Activated CD4-positive, alpha-beta T cell treated with anti-CD3 and anti-CD28 coated beads, Interleukin-2, amount 10 ng/mL, durations not matched to agents 24 days and 14 days (primary cell): ENCODE data around the gene STAMBP. TPM values are rescaled to one million over a fixed set of nuclear protein-coding genes. Genes with fewer than 3 reads are reported as not detected.
A peak's percentile ranks its signal among the peaks of the same experiment; 100 is the strongest.

Experiments used
- DNase-seq: peaks from one replicate; pipeline ENCODE4 v3.0.0; 2022
- H3K27ac Mint-ChIP-seq: one replicate; pipeline ENCODE4 v1.8.0; 2022; ENCODE audit warnings: mild to moderate bottlenecking, mixed read lengths
- H3K27me3 Mint-ChIP-seq: one replicate; pipeline ENCODE4 v1.8.0; 2022; ENCODE audit warnings: mixed read lengths
- H3K36me3 Mint-ChIP-seq: one replicate; pipeline ENCODE4 v1.8.0; 2022; ENCODE audit warnings: low read depth, mild to moderate bottlenecking, mixed read lengths
- H3K4me1 Mint-ChIP-seq: one replicate; pipeline ENCODE4 v1.8.0; 2021; ENCODE audit warnings: mixed read lengths
- H3K4me3 Mint-ChIP-seq: one replicate; pipeline ENCODE4 v1.8.0; 2022; ENCODE audit warnings: mild to moderate bottlenecking, moderate library complexity, mixed read lengths
- H3K9me3 Mint-ChIP-seq: one replicate; pipeline ENCODE4 v1.8.0; 2021; ENCODE audit warnings: mixed read lengths
- intact Hi-C: fragments of 100-400 bp; cut with micrococcal nuclease; formaldehyde crosslinking; loops from one replicate; pipeline ENCODE4 v1.15.1; 2023
- total RNA-seq: library from RNA; stranded (reverse); gene quantifications from 2 replicates; pipeline ENCODE4 v1.2.3, GENCODE V29; 2022

STAMBP gene
- total RNA-seq, 1 donor from 2014 or later = 59.9 TPM

DNA sequence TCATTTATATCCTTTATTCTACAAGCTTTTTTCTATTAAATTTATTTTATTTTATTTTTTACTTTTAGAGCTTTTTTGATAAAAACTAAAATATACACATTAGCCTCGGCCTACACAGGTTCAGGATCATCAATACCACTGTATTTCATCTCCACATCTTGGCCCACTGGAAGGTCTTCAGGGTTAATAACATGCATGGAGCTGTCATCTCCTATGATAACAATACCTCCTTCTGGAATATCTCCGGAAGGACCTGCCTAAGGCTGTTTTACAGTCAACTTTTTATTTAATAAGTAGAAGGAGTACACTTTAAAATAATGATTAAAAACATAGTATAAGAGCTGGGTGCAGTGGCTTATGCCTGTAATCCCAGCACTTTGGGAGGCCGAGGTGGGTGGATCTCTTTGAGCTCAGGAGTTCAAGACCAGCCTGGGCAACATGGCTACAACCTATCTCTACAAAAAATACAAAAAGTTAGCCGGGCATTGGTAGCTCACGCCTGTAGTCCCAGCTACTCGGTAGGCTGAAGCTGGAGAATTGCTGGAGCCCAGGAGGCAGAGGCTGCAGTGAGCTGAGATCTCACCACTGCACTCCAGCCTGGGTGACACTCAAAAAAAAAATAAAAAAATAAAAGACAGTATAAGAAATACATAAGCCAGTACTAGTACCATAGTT lies 82.2 kb downstream of the STAMBP start:
- DNase-seq = no peak
- Mint-ChIP-seq H3K27me3 (no peaks in the 10 kb centered on the region), H3K9me3 (no peaks in the 10 kb centered on the region), H3K27ac (no peak overlapping the region), H3K4me3 (no peak overlapping the region), H3K4me1 (peaks cover 16% of the 10 kb centered on the region), H3K36me3 (no peaks in the 10 kb centered on the region)
- intact Hi-C loops = no loop called here

DNA sequence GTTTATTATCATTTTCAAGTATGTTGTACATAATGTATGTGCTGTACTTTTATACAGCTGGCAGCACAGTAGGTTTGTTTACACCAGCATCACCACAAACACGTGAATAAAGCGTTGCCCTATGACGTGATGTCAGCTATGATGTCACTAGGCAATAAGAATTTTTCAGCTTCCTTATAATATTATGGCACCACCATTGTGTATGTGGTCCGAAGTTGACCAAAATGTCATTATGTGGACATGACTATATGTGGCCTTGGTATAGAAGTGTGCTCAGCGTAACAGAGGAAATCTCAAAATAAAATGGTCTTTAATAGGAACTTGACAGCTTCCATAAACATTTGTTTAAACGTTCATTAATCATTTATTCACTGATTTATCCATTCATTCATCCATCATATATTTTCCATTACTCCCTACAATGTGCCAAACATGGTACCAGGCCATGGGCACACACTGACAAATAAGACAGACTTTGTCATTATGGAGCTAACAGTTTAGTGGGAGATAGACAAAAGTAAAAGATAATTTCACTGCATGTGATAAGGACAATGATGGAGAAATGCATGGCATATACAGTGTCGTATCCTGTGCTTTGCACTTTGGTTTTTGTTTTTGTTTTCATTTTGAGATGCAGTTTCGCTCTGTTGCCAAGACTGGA lies 82.9 kb downstream of the STAMBP start:
- Mint-ChIP-seq H3K9me3 (no peaks in the 10 kb centered on the region), H3K27me3 (no peaks in the 10 kb centered on the region), H3K36me3 (no peaks in the 10 kb centered on the region), H3K4me3 (no peak overlapping the region), H3K4me1 (peaks cover 16% of the 10 kb centered on the region), H3K27ac (no peak overlapping the region)
- no peak for DNase-seq
- intact Hi-C loops = no loop called here

DNA sequence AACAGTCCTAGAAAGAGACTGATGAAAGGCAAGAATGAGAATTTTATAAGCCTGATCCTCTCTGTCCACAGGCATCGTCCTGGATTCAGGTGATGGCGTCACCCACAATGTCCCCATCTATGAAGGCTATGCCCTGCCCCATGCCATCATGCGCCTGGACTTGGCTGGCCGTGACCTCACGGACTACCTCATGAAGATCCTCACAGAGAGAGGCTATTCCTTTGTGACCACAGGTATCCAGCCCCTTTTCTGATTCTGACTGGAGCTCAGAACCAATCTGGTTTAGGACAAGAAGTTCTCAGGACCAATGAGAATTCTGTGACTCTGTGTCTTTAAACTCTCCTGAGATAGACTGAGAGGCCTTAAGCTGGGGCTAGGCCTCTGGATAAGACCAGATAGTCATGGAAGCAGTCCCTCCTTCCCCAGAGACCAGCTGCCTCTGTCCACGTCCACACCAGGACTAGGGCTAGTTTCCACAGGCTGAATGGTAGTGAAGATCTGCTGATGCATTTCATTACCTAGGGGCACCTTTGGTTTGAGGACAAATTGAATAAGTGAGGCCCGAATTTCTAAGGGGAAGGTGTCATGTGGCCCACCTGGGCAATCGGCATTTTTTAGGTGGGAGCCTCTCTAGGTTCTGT lies 84.8 kb downstream of the STAMBP start:
- no peaks in the 10 kb centered on the region for H3K9me3 Mint-ChIP-seq
- intact Hi-C loops = no loop called here

DNA sequence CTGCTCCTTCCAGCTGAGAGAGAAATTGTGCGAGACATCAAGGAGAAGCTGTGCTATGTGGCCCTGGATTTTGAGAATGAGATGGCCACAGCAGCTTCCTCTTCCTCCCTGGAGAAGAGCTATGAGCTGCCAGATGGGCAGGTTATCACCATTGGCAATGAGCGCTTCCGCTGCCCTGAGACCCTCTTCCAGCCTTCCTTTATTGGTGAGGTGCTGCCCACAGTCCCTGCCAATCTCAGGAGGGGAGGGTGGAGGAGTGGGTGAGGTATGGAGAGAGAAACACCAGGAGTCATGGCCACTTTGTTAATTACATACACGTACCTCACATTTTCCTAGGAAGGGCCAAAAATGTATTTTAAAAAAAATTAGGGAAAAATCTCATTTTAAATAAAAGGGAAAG lies 85.9 kb downstream of the STAMBP start:
- H3K4me3 Mint-ChIP-seq = no peak overlapping the region
- no peaks in the 10 kb centered on the region for H3K27me3 Mint-ChIP-seq
- H3K36me3 Mint-ChIP-seq = no peaks in the 10 kb centered on the region
- DNase-seq = no peak
- no peaks in the 10 kb centered on the region for H3K9me3 Mint-ChIP-seq
- peaks cover 5% of the 10 kb centered on the region for H3K4me1 Mint-ChIP-seq
- intact Hi-C loops = no loop called here
- no peak overlapping the region for H3K27ac Mint-ChIP-seq

More for the DNA sequence above, 84.8 kb downstream of the STAMBP start:
- no peaks in the 10 kb centered on the region for H3K27me3 Mint-ChIP-seq
- no peak overlapping the region for H3K4me3 Mint-ChIP-seq
- peaks cover 5% of the 10 kb centered on the region for H3K4me1 Mint-ChIP-seq
- H3K36me3 Mint-ChIP-seq = no peaks in the 10 kb centered on the region
- no peak overlapping the region for H3K27ac Mint-ChIP-seq
- DNase-seq = no peak

DNA sequence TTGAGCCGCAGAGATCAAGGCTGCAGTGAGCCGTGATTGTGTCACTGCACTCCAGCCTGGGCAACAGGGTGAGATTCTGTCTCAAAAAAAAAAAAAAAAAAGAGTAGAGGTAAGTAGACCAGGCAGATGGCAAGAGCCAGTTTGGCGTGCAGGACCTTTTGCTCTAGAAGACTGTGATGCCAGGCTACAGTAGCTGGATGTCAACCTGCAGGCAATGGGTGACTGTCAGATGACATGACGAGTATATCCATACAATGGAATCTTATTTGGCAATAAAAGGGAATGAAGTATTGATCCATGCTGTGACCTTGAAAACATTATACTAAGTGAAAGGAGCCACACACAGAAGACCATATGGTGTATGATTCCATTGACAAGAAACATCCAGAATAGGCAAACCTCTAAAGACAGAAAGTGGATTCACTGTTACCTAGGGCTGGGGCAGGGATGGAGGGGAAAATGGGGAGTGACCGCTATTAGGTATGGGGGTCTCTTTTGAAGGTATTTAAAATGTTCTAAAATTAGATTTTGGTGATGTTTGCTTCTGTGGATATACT lies 86.8 kb downstream of the STAMBP start:
- Mint-ChIP-seq H3K27ac (no peak overlapping the region), H3K4me3 (no peak overlapping the region), H3K27me3 (no peaks in the 10 kb centered on the region), H3K36me3 (no peaks in the 10 kb centered on the region), H3K9me3 (no peaks in the 10 kb centered on the region), H3K4me1 (peaks cover 5% of the 10 kb centered on the region)
- intact Hi-C loops = no loop called here
- no peak for DNase-seq

DNA sequence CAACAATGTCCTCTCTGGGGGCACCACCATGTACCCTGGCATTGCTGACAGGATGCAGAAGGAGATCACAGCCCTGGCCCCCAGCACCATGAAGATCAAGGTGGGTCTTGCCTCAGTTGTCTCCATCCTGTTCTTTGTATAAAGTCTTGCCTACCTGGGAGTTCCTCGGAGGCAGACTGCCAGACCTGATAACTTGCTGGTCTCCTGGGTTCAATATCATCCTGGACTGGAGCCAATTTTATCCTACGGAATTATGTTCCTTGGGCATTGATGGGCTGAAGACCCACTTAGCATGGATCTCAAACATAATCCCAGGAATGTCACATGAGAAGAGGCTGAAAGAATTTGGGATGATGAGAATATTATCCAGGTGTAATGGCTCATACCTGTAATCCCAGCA lies 87.9 kb downstream of the STAMBP start:
- no peaks in the 10 kb centered on the region for H3K9me3 Mint-ChIP-seq
- intact Hi-C loops = no loop called here
- no peak overlapping the region for H3K4me3 Mint-ChIP-seq
- no peak for DNase-seq
- H3K4me1 Mint-ChIP-seq = peaks cover 8% of the 10 kb centered on the region
- no peaks in the 10 kb centered on the region for H3K27me3 Mint-ChIP-seq
- no peak overlapping the region for H3K27ac Mint-ChIP-seq
- no peaks in the 10 kb centered on the region for H3K36me3 Mint-ChIP-seq

DNA sequence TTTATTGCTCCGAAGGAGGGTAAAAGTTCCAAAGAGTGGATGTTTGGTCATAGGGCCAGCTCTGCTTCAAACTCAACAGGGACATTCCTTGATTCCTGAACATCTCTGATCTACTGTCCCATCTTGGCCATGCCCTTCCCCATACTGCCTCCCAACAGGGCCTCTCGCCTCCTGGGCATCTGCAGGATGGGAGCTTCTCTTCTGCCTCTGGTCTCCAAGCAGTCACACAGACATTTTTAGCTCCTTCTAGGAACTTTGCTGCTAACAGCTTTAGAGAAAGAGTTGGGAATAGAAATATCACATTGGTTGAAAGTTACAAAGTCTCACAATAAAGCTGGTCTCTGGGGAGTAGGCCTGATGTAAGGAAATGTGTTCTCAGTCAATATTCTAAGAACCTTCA lies 88.5 kb downstream of the STAMBP start:
- intact Hi-C loops = no loop called here
- Mint-ChIP-seq H3K27ac (no peak overlapping the region), H3K4me3 (no peak overlapping the region), H3K9me3 (no peaks in the 10 kb centered on the region), H3K4me1 (peaks cover 9% of the 10 kb centered on the region), H3K36me3 (no peaks in the 10 kb centered on the region), H3K27me3 (no peaks in the 10 kb centered on the region)
- no peak for DNase-seq

DNA sequence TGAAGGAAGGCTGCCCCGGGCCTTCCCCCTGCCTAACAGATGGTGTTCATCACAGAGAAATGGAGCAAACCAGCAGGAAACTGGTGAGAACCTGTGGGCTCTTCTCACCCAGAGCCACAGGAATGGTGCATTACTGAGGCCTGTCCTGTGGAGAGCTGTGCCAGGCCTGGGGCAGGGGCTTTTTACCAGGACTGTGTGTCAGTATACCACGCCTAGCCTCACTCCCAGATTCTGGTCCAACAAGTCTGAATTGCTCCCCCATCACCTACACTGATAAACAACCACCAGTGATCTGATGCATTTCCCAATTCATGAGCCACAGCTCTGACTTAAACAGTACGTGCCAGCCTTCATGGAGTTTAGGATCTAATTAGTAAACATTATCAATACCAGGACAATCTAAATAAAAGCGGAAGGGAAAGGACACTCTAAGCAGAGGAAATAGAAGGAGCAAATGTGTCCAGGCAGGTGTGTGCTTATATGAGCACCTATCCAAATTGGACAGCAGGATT lies 89.0 kb downstream of the STAMBP start:
- H3K27ac Mint-ChIP-seq = no peak overlapping the region
- no peaks in the 10 kb centered on the region for H3K27me3 Mint-ChIP-seq
- H3K4me1 Mint-ChIP-seq = peaks cover 9% of the 10 kb centered on the region
- H3K4me3 Mint-ChIP-seq = no peak overlapping the region
- intact Hi-C loops = no loop called here
- DNase-seq = no peak
- no peaks in the 10 kb centered on the region for H3K36me3 Mint-ChIP-seq
- no peaks in the 10 kb centered on the region for H3K9me3 Mint-ChIP-seq

DNA sequence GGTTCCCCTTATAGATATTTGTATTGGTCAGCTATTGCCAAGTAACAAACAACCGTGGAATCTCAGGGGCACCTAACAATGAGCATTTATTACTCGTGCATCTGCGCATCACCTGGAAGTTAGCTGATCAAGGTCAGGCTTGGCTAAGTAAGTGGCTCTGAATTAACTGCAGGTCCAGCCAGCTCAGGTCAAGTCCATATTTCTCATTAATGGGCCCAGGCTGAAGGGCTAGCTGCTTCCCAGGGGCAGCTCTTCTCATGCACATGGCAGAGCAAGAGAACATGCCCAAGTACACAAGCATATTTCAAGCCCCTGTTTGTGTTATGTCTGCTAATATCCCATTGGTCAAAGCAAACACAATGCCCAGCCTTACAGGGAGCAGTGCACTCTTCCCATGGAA lies 90.1 kb downstream of the STAMBP start:
- no peaks in the 10 kb centered on the region for H3K27me3 Mint-ChIP-seq
- intact Hi-C loops = no loop called here
- peaks cover 14% of the 10 kb centered on the region for H3K4me1 Mint-ChIP-seq
- H3K9me3 Mint-ChIP-seq = no peaks in the 10 kb centered on the region
- H3K4me3 Mint-ChIP-seq = no peak overlapping the region
- no peak overlapping the region for H3K27ac Mint-ChIP-seq
- H3K36me3 Mint-ChIP-seq = no peaks in the 10 kb centered on the region
- no peak for DNase-seq

DNA sequence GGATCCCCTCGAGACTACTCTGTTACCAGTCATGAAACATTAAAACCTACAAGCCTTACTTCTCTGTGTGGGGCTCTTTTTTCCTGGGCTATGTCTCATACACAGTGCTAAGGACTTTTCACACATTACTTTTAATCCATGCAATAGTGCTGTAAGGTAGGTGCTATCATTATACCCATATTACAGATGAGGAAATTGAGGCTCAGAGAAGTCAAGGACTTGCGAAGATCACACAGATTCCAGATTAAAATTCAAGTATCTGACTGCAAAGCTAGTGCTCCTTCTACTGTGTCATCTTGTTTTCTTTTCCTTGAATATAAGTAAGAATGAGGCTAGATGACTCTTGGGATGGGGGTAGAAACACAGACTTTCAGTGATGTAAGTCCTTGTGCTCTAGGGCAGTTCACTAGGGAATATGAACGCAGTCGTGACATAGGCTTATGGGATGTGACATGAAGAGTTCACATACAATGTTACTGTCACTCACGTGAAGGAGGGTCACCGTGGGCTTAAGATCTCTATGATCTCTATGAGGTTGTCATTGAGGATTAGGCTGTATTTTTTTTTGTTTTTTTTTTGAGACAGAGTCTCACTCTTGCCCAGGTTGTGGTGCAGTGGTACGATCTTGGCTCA lies 91.0 kb downstream of the STAMBP start:
- Mint-ChIP-seq H3K9me3 (no peaks in the 10 kb centered on the region), H3K27ac (no peak overlapping the region), H3K27me3 (no peaks in the 10 kb centered on the region), H3K4me1 (peaks cover 13% of the 10 kb centered on the region), H3K4me3 (no peak overlapping the region), H3K36me3 (no peaks in the 10 kb centered on the region)
- intact Hi-C loops = no loop called here
- no peak for DNase-seq

DNA sequence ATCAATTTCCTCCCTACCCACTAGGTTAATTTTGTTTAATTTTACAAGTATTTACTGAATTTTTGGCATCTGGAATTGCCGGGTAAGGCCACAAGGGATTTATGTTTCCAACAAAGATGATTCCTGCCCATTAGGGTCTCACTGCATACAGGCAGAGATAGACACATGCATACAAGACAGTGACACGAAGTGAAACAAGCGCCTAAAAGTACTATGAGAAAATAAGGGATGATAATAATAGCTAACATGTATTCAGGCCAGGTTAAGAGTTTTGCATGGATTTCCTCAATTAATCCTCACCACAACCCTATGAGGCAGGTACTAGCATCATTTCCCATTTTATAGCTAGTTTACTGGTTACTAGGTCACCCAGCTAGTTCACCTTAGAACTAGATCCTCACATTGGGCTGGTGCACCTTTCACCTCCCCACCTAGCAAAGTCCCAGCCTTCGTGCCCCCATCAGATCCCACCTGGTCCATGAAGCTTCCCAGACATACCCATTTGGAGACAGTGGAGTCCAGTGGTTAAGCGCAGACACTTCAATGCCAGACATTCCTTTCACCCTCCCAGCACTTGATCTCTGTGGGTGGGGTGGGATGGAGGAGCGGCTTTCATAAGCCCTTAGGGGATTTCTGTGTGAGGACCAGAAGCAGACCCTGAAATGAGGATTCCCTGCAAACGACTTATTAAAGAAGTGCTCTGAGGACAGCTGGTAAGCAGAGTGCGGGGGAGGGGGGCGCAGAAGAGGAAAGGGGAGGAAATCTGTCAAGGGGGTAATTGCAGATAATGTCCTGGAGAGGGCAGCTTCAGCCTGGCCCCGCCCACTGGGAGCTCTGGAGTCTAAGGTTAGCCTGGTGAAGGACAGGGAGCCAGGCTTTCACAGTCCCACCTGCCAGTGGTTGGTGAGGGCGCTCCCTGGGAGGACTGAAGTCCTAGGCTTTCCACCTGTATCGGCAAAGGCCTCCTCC lies 92.1 kb downstream of the STAMBP start:
- Mint-ChIP-seq H3K4me1 (peaks cover 11% of the 10 kb centered on the region), H3K4me3 (no peak overlapping the region), H3K36me3 (no peaks in the 10 kb centered on the region), H3K27ac (no peak overlapping the region), H3K9me3 (no peaks in the 10 kb centered on the region), H3K27me3 (no peaks in the 10 kb centered on the region)
- peak; percentile 73 for DNase-seq
- intact Hi-C loops = no loop called here

DNA sequence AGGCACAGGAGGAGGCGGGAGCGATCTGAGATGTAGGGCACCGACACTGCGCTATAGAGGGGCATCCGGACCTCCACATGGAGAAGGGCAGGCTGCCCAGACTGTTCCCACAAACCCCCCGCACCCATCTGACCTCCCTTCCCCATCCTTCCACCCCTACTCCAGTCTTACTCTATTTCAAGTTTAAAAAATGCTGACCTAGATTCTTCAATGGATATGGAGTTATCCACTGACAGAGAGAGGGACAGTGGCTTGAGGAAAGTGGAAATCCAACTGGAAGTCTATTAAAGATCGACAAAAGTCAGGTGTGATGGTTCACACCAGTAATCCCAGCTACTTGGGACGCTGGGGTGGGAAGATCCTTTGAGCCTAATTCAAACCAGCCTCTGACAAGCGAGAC lies 92.8 kb downstream of the STAMBP start:
- H3K27ac Mint-ChIP-seq = no peak overlapping the region
- no peak overlapping the region for H3K4me3 Mint-ChIP-seq
- H3K4me1 Mint-ChIP-seq = peaks cover 15% of the 10 kb centered on the region
- peaks cover 3% of the 10 kb centered on the region for H3K9me3 Mint-ChIP-seq
- peaks cover under 1% of the 10 kb centered on the region for H3K36me3 Mint-ChIP-seq
- H3K27me3 Mint-ChIP-seq = no peaks in the 10 kb centered on the region
- intact Hi-C loops = no loop called here
- no peak for DNase-seq

DNA sequence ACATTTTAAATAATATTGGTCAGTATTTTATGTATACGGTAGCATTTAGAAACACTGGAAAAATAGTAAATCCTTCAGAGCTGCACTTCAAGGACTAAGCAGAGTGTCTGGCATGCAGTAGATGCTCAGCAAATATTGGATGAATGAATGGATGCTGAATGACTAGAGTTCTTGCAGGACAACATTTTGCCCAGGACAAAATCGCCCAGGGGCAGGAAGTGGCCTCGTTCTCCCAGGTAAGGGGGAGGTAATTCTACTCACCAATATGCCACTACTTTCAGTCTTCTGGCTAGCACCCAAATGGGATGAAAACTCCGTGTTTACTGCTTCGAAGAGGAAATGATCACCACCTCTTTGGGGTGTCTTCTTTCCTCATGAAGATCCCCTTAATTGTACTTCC lies 93.9 kb downstream of the STAMBP start:
- Mint-ChIP-seq H3K9me3 (peaks cover 3% of the 10 kb centered on the region), H3K4me3 (no peak overlapping the region), H3K4me1 (peaks cover 17% of the 10 kb centered on the region), H3K27me3 (no peaks in the 10 kb centered on the region), H3K36me3 (peaks cover 6% of the 10 kb centered on the region), H3K27ac (no peak overlapping the region)
- DNase-seq = no peak
- intact Hi-C loops = no loop called here
